ENCODE results near the gene PPM1E. TPM values are rescaled to one million over a fixed set of nuclear protein-coding genes. Genes with fewer than 3 reads are reported as not detected.

The PPM1E gene
- total RNA-seq, 2 experiments from 2014 or later: 0.19 to 0.40 TPM

GRCh38 chr17:58875261-58875660 lies 119.6 kb downstream of the PPM1E start:
- no peak for DNase-seq (ENCODE audit: low spot score)
- H3K4me1 ChIP-seq (ENCODE audit: insufficient read depth, low read length, poor library complexity, severe bottlenecking): no peaks in the 10 kb centered on the region
- CTCF ChIA-PET (ENCODE audit: unreplicated experiment): no interaction called here
- H3K9me2 ChIP-seq (ENCODE audit: insufficient read depth, low read length): no peaks in the 10 kb centered on the region; the same call in 1 of the 2 replicates
- intact Hi-C loops (cut with micrococcal nuclease; ENCODE audit: unreplicated experiment): no loop called here
- no peak for TF ChIP-seq EZH2phosphoT487 (IDR thresholded peaks at IDR 0.05; ENCODE audit: borderline replicate concordance, low read depth, low read length)
- no peak for TF ChIP-seq CTCF (conservative IDR thresholded peaks at IDR 0.05; ENCODE audit: low read length)
- H3K4me2 ChIP-seq (ENCODE audit: low read length): no peak overlapping the region
- no TSS peak for BruUV-seq (replicated peaks)
- no peaks in the 10 kb centered on the region for H4K20me1 ChIP-seq (ENCODE audit: insufficient read depth, low read length)
- no peak overlapping the region for H2AFZ ChIP-seq (ENCODE audit: low read length)
- no peaks in the 10 kb centered on the region for H3K9me3 ChIP-seq (ENCODE audit: low read length)
- H3K27ac ChIP-seq (ENCODE audit: low read depth, low read length, poor library complexity, severe bottlenecking): no peak overlapping the region
- H3K4me3 ChIP-seq (ENCODE audit: low read depth, low read length, poor library complexity, severe bottlenecking): no peak overlapping the region
- POLR2A ChIA-PET: no interaction called here
- H3K36me3 ChIP-seq (ENCODE audit: insufficient read depth, low read length): no peaks in the 10 kb centered on the region
- no peaks in the 10 kb centered on the region for H3K79me2 ChIP-seq (ENCODE audit: insufficient read depth, low read depth, low read length)

DNA sequence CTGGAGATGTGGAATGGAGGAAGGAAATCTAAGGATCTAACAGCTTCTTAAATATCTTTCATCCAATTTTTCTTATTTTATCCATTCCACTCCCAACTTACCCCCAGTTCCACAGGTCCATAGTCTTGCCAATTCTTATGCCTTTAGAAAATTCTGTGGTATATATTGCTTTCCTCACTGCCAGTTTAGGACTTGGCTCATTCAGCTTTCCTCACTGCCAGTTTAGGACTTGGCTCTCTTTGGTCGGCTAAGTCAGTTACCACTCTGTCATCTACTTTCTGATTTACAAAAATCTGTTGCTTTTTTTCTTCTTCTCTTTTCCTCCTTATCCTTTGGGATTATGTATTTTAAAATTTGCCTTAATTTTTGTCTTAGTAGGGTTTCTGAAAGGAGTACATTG lies 128.5 kb downstream of the PPM1E start:
- Histone ChIP-seq H2AFZ (ENCODE audit: low read length) (no peak overlapping the region), H3K9me2 (ENCODE audit: insufficient read depth, low read length) (no peaks in the 10 kb centered on the region), H3K79me2 (ENCODE audit: insufficient read depth, low read depth, low read length) (no peaks in the 10 kb centered on the region), H4K20me1 (ENCODE audit: insufficient read depth, low read length) (no peaks in the 10 kb centered on the region), H3K4me3 (ENCODE audit: low read depth, low read length, poor library complexity, severe bottlenecking) (no peak overlapping the region), H3K9me3 (ENCODE audit: low read length) (no peaks in the 10 kb centered on the region), H3K4me1 (ENCODE audit: insufficient read depth, low read length, poor library complexity, severe bottlenecking) (no peaks in the 10 kb centered on the region), H3K36me3 (ENCODE audit: insufficient read depth, low read length) (no peaks in the 10 kb centered on the region), H3K4me2 (ENCODE audit: low read length) (no peak overlapping the region), H3K27ac (ENCODE audit: low read depth, low read length, poor library complexity, severe bottlenecking) (no peak overlapping the region)
- DNase-seq (ENCODE audit: low spot score): no peak
- no TSS peak for BruUV-seq (replicated peaks)
- POLR2A ChIA-PET: no interaction called here
- CTCF ChIA-PET (ENCODE audit: unreplicated experiment): no interaction called here
- TF ChIP-seq EZH2phosphoT487 (IDR thresholded peaks at IDR 0.05; ENCODE audit: borderline replicate concordance, low read depth, low read length): no peak
- TF ChIP-seq CTCF (conservative IDR thresholded peaks at IDR 0.05; ENCODE audit: low read length): no peak
- intact Hi-C loops (cut with micrococcal nuclease; ENCODE audit: unreplicated experiment): no loop called here

DNA sequence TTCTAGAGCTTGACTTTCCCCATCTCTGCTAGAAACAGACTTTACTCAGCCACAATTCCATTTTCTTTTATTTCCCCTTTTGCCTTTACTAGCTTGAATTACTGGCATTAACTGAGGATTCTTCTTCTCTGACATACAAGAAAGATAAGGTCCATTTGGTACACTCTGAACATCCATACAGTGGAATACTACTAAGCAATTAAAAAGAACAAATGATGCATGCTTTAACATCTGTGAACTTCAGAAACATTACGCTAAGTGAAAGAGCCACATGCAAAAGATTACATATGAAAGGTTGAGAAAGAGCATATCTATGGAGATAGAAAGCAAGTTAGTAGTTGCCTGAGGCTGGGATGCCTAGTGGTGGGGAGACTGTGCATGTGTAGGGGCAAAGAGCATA lies 130.9 kb downstream of the PPM1E start:
- no peak overlapping the region for H2AFZ ChIP-seq (ENCODE audit: low read length)
- intact Hi-C loops (cut with micrococcal nuclease; ENCODE audit: unreplicated experiment): no loop called here
- no peaks in the 10 kb centered on the region for H3K4me1 ChIP-seq (ENCODE audit: insufficient read depth, low read length, poor library complexity, severe bottlenecking)
- H3K9me3 ChIP-seq (ENCODE audit: low read length): no peaks in the 10 kb centered on the region
- TF ChIP-seq CTCF (conservative IDR thresholded peaks at IDR 0.05; ENCODE audit: low read length) (no peak), EZH2phosphoT487 (IDR thresholded peaks at IDR 0.05; ENCODE audit: borderline replicate concordance, low read depth, low read length) (no peak)
- H3K4me3 ChIP-seq (ENCODE audit: low read depth, low read length, poor library complexity, severe bottlenecking): no peak overlapping the region
- no peaks in the 10 kb centered on the region for H3K9me2 ChIP-seq (ENCODE audit: insufficient read depth, low read length)
- H3K79me2 ChIP-seq (ENCODE audit: insufficient read depth, low read depth, low read length): no peaks in the 10 kb centered on the region
- BruUV-seq (replicated peaks): no TSS peak
- no peak overlapping the region for H3K4me2 ChIP-seq (ENCODE audit: low read length)
- no peaks in the 10 kb centered on the region for H4K20me1 ChIP-seq (ENCODE audit: insufficient read depth, low read length)
- ChIA-PET CTCF (ENCODE audit: unreplicated experiment) (no interaction called here), POLR2A (interaction anchor here (0.7 kb wide), 1 partner anchor 1342 kb away, joined by 7 read pairs; no protein-coding TSS in a partner anchor)
- no peak for DNase-seq (ENCODE audit: low spot score)
- no peak overlapping the region for H3K27ac ChIP-seq (ENCODE audit: low read depth, low read length, poor library complexity, severe bottlenecking)
- H3K36me3 ChIP-seq (ENCODE audit: insufficient read depth, low read length): no peaks in the 10 kb centered on the region
